ENCODE data around the gene SMARCC1. TPM values are rescaled to one million over a fixed set of nuclear protein-coding genes. Genes with fewer than 3 reads are reported as not detected.

SMARCC1 gene
- total and polyA plus RNA-seq, 10 donors: 10.5 to 82.9 (median 44.7) TPM

DNA sequence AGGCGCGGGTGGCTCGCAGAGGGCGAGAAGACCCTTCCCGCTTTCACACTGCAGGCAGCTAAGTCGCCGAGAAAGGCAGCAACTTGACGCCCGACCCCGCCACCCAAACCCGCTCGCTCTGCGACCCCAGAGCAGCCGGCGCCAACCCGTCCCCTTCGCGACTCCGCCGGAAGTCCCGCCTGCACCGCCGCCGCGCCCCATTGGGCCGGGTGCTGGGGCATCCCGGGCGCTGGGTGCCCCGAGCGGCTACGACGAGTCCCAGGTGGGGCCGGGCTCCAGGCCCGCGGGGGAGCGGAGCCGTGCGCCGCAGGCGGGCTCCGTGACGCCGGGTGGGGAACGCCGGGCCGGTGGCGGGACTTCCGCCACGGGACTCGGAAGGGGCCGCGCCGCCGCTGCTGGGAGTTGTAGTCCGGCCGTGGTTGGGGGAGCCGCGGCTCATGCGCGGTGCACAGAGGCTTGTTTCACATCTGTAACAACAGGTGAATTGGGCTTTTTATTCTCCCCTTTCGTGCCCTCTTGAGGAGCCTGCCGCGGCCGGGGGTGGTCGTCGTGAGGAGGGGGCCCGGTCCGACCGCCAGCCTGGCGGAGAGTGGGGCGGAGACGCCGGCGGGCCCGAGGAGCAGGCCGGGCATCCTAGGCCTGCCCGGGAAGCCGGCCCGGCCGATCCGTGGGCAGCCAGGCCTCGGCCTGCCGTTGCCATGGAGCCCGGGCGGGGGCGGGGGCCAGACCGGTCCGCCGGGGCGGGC lies 21.2 kb upstream of the SMARCC1 start, which contains the start of gene DHX30:
DHX30 (plus strand) TSS at position 405 of the 746 bp plus-strand sequence. CDS start 7,546 bp downstream, outside the sequence.
- DNase-seq: peak; percentile 97
- Histone ChIP-seq H3K4me3 (peak within 1 kb of the TSS; percentile 62 to 91 (median 77)), H3K36me3 (peaks cover 0 to 30% (median 16%) of the 10 kb centered on the region in 6 donors), H3K27ac (peak within 1 kb of the TSS; percentile 93 to 97 (median 96)), H3K4me1 (peaks cover 8 to 39% (median 21%) of the 10 kb centered on the region in 6 donors), H3K9me3 (no peaks in the 10 kb centered on the region), H3K27me3 (replicated peaks in 1 of 7) (no peaks in the 10 kb centered on the region)
- WGBS, 5 donors: 0 to 1% (median 0%) methylated on average over 24 to 90 of the region's 90 CpGs
- TF ChIP-seq POLR2A (IDR thresholded peaks at IDR 0.05): peak in 2 of 3 donors; percentile 19 to 27
- TF ChIP-seq, protein P1, sequence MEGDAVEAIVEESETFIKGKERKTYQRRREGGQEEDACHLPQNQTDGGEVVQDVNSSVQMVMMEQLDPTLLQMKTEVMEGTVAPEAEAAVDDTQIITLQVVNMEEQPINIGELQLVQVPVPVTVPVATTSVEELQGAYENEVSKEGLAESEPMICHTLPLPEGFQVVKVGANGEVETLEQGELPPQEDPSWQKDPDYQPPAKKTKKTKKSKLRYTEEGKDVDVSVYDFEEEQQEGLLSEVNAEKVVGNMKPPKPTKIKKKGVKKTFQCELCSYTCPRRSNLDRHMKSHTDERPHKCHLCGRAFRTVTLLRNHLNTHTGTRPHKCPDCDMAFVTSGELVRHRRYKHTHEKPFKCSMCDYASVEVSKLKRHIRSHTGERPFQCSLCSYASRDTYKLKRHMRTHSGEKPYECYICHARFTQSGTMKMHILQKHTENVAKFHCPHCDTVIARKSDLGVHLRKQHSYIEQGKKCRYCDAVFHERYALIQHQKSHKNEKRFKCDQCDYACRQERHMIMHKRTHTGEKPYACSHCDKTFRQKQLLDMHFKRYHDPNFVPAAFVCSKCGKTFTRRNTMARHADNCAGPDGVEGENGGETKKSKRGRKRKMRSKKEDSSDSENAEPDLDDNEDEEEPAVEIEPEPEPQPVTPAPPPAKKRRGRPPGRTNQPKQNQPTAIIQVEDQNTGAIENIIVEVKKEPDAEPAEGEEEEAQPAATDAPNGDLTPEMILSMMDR (IDR thresholded peaks at IDR 0.05 in 8 of 11, conservative IDR thresholded peaks at IDR 0.05 in 3 of 11): no peak
- peak; percentile 83 to 88 (median 84) for TF ChIP-seq POLR2AphosphoS5 (IDR thresholded peaks at IDR 0.05)
- intact Hi-C loops (cut with DNase I; ENCODE audit: low total_unique reads): no loop called here

DNA sequence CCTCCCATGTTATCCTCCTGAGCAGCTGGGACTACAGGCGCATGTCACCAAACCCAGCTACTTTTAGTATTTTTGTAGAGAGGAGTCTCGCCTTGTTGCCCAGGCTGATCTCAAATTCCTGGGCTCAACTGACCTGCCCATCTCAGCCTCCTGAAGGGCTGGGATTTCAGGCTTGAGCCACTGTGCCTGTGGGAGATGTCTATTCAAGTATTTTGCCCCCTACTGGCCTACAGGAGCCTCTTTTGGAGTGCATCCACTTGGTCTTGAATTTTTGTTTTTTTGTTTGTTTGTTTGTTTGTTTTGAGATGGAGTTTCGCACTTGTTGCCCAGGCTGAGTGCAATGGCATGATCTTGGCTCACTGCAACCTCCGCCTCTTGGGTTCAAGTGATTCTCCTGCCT lies 18.0 kb upstream of the SMARCC1 start:
- intact Hi-C loops (cut with DNase I; ENCODE audit: low total_unique reads): no loop called here
- Histone ChIP-seq H3K4me1 (peaks cover 8 to 31% (median 19%) of the 10 kb centered on the region in 6 donors), H3K27me3 (replicated peaks in 1 of 7) (no peaks in the 10 kb centered on the region), H3K27ac (no peak overlapping the region), H3K4me3 (no peak overlapping the region), H3K36me3 (no peaks in the 10 kb centered on the region), H3K9me3 (no peaks in the 10 kb centered on the region)
- 72 to 93% (median 84%) methylated on average over 4 of the region's 4 CpGs for WGBS, 5 donors
- TF ChIP-seq POLR2A (IDR thresholded peaks at IDR 0.05) (no peak), POLR2AphosphoS5 (IDR thresholded peaks at IDR 0.05) (no peak)
- TF ChIP-seq, protein P1 (IDR thresholded peaks at IDR 0.05 in 8 of 11, conservative IDR thresholded peaks at IDR 0.05 in 3 of 11): peak in 2 of 11 experiments; percentile 12 to 14
- DNase-seq: peak; percentile 22

DNA sequence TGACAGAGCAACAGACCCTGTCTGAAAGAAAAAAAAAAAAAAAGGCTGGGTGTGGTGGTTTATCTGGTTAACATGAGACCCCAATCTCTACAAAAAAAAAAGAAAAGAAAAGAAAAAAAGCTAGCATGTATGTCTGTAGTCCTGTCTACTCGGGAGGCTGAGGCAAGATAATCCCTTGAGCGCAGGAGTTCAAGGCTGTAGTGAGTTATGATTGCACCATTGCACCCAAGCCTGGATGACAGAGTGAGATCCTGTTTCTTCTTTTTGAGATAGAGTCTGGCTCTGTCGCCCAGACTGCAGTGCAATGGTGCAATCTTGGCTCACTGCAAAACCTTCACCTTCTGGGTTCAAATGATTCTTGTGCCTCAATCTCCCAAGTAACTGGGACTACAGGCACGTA lies 12.9 kb upstream of the SMARCC1 start:
- WGBS, 5 donors: 69 to 87% (median 75%) methylated on average over 4 of the region's 4 CpGs
- no peak overlapping the region for H3K4me3 ChIP-seq
- H3K36me3 ChIP-seq: no peaks in the 10 kb centered on the region
- no peak for TF ChIP-seq POLR2AphosphoS5 (IDR thresholded peaks at IDR 0.05)
- TF ChIP-seq POLR2A (IDR thresholded peaks at IDR 0.05): no peak
- TF ChIP-seq, protein P1 (IDR thresholded peaks at IDR 0.05 in 8 of 11, conservative IDR thresholded peaks at IDR 0.05 in 3 of 11): no peak
- DNase-seq: no peak
- H3K27me3 ChIP-seq (replicated peaks in 1 of 7): no peaks in the 10 kb centered on the region
- H3K9me3 ChIP-seq: peaks cover 0 to 10% (median 6%) of the 10 kb centered on the region in 8 donors
- H3K4me1 ChIP-seq: peaks cover 0 to 2% (median under 1%) of the 10 kb centered on the region in 6 donors
- H3K27ac ChIP-seq: no peak overlapping the region
- intact Hi-C loops (cut with DNase I; ENCODE audit: low total_unique reads): no loop called here

DNA sequence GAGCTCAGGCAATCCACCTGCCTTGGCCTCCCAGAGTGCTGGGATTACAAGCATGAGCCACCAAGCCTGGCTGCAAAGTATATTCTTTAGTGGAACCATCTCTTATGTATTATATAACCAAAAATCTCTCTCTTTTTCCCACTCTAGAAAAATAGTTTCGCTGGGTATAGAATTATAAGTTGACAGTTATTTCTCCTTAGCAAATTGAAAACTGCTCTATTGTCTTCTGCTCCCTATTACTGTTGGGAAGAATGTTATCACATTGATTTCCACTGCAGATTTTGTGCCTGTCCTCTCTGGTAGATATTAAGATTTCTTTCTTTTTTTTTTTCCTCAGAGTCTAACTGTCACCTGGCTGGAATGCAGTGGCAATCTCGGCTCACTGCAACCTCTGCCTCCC lies 11.0 kb upstream of the SMARCC1 start:
- Histone ChIP-seq H3K27ac (no peak overlapping the region), H3K9me3 (peaks cover 0 to 10% (median 6%) of the 10 kb centered on the region in 8 donors), H3K36me3 (no peaks in the 10 kb centered on the region), H3K4me1 (peaks cover 0 to 14% (median 7%) of the 10 kb centered on the region in 6 donors), H3K4me3 (no peak overlapping the region), H3K27me3 (replicated peaks in 1 of 7) (no peaks in the 10 kb centered on the region)
- intact Hi-C loops (cut with DNase I; ENCODE audit: low total_unique reads): no loop called here
- WGBS, 5 donors: 88 to 98% (median 97%) methylated on average over 2 of the region's 2 CpGs
- DNase-seq: no peak
- TF ChIP-seq, protein P1 (IDR thresholded peaks at IDR 0.05 in 8 of 11, conservative IDR thresholded peaks at IDR 0.05 in 3 of 11): no peak

Measured in spleen (tissue), 11 donors.